B cell (primary cell): ENCODE measurements around the gene NCDN.

Experiments used
- EZH2 ChIP-seq: IDR thresholded peaks from 2 replicates; pipeline ENCODE4 v1.6.1; 2012; ENCODE audit warnings: borderline replicate concordance, low read depth, mild to moderate bottlenecking, moderate library complexity, low read length; ENCODE audit not compliant: insufficient read depth, poor library complexity, severe bottlenecking
- TF ChIP-seq, protein P1 (sequence below): fragments of 200-600 bp; IDR thresholded peaks from one replicate; pipeline ENCODE4 v1.8.0; 2022; ENCODE audit warnings: antibody characterized with exemption, mild to moderate bottlenecking

DNA sequence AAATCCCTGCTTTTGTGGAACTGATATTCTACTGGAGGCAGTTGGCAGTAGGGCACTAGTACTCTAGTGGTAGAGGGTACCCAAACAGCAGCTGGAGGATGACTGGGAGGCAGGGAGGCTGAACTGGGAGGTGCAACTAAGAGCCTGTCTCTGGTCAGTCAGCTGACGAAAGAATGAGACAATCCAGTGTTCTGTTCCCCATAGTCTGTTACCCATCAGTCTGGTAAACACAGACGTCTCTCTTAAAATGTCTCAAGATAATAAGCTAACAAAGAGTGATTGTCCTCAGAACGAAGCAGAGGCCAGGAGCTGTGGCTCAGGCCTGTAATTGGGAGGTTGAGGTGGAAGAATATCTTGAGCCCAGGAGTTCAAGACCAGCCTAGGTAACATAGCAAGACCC lies 45.9 kb downstream of the NCDN start:
- TF ChIP-seq, protein P1, sequence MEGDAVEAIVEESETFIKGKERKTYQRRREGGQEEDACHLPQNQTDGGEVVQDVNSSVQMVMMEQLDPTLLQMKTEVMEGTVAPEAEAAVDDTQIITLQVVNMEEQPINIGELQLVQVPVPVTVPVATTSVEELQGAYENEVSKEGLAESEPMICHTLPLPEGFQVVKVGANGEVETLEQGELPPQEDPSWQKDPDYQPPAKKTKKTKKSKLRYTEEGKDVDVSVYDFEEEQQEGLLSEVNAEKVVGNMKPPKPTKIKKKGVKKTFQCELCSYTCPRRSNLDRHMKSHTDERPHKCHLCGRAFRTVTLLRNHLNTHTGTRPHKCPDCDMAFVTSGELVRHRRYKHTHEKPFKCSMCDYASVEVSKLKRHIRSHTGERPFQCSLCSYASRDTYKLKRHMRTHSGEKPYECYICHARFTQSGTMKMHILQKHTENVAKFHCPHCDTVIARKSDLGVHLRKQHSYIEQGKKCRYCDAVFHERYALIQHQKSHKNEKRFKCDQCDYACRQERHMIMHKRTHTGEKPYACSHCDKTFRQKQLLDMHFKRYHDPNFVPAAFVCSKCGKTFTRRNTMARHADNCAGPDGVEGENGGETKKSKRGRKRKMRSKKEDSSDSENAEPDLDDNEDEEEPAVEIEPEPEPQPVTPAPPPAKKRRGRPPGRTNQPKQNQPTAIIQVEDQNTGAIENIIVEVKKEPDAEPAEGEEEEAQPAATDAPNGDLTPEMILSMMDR: no peak
- no peak for TF ChIP-seq EZH2
